ENCODE measurements around the gene AKT1S1.
"Not testable (repeated sequence)": the region's sequence is repeated elsewhere in the genome, so short reads cannot be mapped to it uniquely, and the experiment has no call there.

AKT1S1 gene

GRCh38 chr19:49877020-49877878 is at the start of gene AKT1S1, which contains the start of gene TBC1D17:
Gene AKT1S1, minus strand, starts transcription at chr19:49877355. Its CDS starts 4,060 bp downstream, at chr19:49873295.
Gene TBC1D17, plus strand, starts transcription at chr19:49877702. Its CDS starts 22 bp downstream, at chr19:49877724.
- peak; percentile 99 for DNase-seq (ENCODE audit: low read depth, low spot score)

- DNase-seq (ENCODE audit: low read depth, low spot score), result no peak
Measured at GRCh38 chr19:49926515-49926914, 49.4 kb upstream of the AKT1S1 start.

- DNase-seq (ENCODE audit: low read depth, low spot score), result no peak
Measured at GRCh38 chr19:49925486-49925885, 48.3 kb upstream of the AKT1S1 start.

- DNase-seq (ENCODE audit: low read depth, low spot score), result not testable (repeated sequence)
Measured at GRCh38 chr19:49924881-49925210, 47.7 kb upstream of the AKT1S1 start.

GRCh38 chr19:49924004-49924880 is 47.1 kb upstream of the AKT1S1 start:
- DNase-seq (ENCODE audit: low read depth, low spot score), result no peak

- DNase-seq (ENCODE audit: low read depth, low spot score), result no peak
Measured at GRCh38 chr19:49923055-49924003, 46.2 kb upstream of the AKT1S1 start.

- no peak for DNase-seq (ENCODE audit: low read depth, low spot score)
Measured at GRCh38 chr19:49921871-49922795, 45.0 kb upstream of the AKT1S1 start.

GRCh38 chr19:49920624-49921363 is 43.6 kb upstream of the AKT1S1 start:
- no peak for DNase-seq (ENCODE audit: low read depth, low spot score)

- no peak for DNase-seq (ENCODE audit: low read depth, low spot score)
Measured at GRCh38 chr19:49918089-49918488, 40.9 kb upstream of the AKT1S1 start.

- DNase-seq (ENCODE audit: low read depth, low spot score), result no peak
Measured at GRCh38 chr19:49916839-49917733, 39.9 kb upstream of the AKT1S1 start.

- DNase-seq (ENCODE audit: low read depth, low spot score), result no peak
Measured at GRCh38 chr19:49915271-49915670, 38.1 kb upstream of the AKT1S1 start.

- no peak for DNase-seq (ENCODE audit: low read depth, low spot score)
Measured at GRCh38 chr19:49913720-49914119, 36.6 kb upstream of the AKT1S1 start.

GRCh38 chr19:49912965-49913685 is 36.0 kb upstream of the AKT1S1 start:
- DNase-seq (ENCODE audit: low read depth, low spot score), result no peak

- no peak for DNase-seq (ENCODE audit: low read depth, low spot score)
Measured at GRCh38 chr19:49911381-49912145, 34.4 kb upstream of the AKT1S1 start.

GRCh38 chr19:49910179-49910578 is 33.0 kb upstream of the AKT1S1 start:
- no peak for DNase-seq (ENCODE audit: low read depth, low spot score)

- no peak for DNase-seq (ENCODE audit: low read depth, low spot score)
Measured at GRCh38 chr19:49908480-49909420, 31.6 kb upstream of the AKT1S1 start.

Measured in iPS DF 19.7 (cell line).